Dedifferentiated amniotic fluid mesenchymal stem cell (primary cell): Measurements from ENCODE around the gene ZNF519.

ENCODE experiments used
- DNase-seq: peaks from one replicate; pipeline ENCODE4 v3.0.0-alpha.2; 2016; ENCODE audit errors: extremely low spot score

The ZNF519 gene

GRCh38 chr18:14098428-14098827 lies 33.8 kb downstream of the ZNF519 start:
- no peak for DNase-seq

GRCh38 chr18:14097761-14098160 lies 34.5 kb downstream of the ZNF519 start:
- DNase-seq, result no peak

- DNase-seq, result no peak
Measured at GRCh38 chr18:14093307-14093915, 38.8 kb downstream of the ZNF519 start.

- DNase-seq, result no peak
Measured at GRCh38 chr18:14092625-14093306, 39.5 kb downstream of the ZNF519 start.

GRCh38 chr18:14089781-14090180 lies 42.5 kb downstream of the ZNF519 start:
- DNase-seq, result no peak

GRCh38 chr18:14089191-14089590 lies 43.0 kb downstream of the ZNF519 start:
- DNase-seq, result no peak

GRCh38 chr18:14086458-14087231 lies 45.6 kb downstream of the ZNF519 start:
- DNase-seq, result peak; percentile 36

GRCh38 chr18:14085770-14086457 lies 46.3 kb downstream of the ZNF519 start:
- DNase-seq, result no peak

GRCh38 chr18:14075196-14075595 lies 57.0 kb downstream of the ZNF519 start:
- no peak for DNase-seq

- no peak for DNase-seq
Measured at GRCh38 chr18:14074187-14074586, 58.0 kb downstream of the ZNF519 start.

- DNase-seq, result no peak
Measured at GRCh38 chr18:14053661-14054060, 78.6 kb downstream of the ZNF519 start.
